ENCODE results near the gene ECPAS. TPM values are rescaled to one million over a fixed set of nuclear protein-coding genes. Genes with fewer than 3 reads are reported as not detected.

ECPAS gene
- total and polyA plus RNA-seq, 3 donors from 2014 or later = 74.1 to 122 (median 90.0) TPM

DNA sequence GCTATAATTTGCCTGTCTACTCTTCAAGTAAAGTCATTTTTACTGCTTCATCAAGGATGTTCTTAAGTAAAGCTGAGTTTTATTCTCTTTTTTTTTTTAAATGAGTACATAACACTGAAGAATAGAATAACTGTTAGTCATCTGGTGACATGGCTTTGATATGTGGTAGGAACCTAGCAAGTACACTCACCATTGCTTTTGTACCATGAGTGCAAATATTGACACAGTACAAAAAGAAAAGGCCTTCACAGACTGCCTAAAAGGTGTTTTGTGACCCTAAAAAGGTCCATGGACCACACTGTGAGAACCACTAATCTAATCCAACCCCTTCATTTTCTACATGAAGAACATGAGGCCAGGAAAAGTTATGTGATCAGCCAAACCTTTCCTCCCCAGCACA lies 55.0 kb downstream of the ECPAS start:
- H3K4me3 ChIP-seq = no peak overlapping the region
- no peak for DNase-seq
- H3K27ac ChIP-seq = no peak overlapping the region
- no peaks in the 10 kb centered on the region for H3K4me1 ChIP-seq
- H3K36me3 ChIP-seq (ENCODE audit: low read depth, missing control alignments) = no peaks in the 10 kb centered on the region
- intact Hi-C loops (cut with DNase I; ENCODE audit: low total_unique reads) = no loop called here
- no peaks in the 10 kb centered on the region for H3K27me3 ChIP-seq
- no peaks in the 10 kb centered on the region for H3K9me3 ChIP-seq
- TF ChIP-seq, protein P1, sequence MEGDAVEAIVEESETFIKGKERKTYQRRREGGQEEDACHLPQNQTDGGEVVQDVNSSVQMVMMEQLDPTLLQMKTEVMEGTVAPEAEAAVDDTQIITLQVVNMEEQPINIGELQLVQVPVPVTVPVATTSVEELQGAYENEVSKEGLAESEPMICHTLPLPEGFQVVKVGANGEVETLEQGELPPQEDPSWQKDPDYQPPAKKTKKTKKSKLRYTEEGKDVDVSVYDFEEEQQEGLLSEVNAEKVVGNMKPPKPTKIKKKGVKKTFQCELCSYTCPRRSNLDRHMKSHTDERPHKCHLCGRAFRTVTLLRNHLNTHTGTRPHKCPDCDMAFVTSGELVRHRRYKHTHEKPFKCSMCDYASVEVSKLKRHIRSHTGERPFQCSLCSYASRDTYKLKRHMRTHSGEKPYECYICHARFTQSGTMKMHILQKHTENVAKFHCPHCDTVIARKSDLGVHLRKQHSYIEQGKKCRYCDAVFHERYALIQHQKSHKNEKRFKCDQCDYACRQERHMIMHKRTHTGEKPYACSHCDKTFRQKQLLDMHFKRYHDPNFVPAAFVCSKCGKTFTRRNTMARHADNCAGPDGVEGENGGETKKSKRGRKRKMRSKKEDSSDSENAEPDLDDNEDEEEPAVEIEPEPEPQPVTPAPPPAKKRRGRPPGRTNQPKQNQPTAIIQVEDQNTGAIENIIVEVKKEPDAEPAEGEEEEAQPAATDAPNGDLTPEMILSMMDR (IDR thresholded peaks at IDR 0.05) = no peak
- TF ChIP-seq POLR2A (IDR thresholded peaks at IDR 0.05) = no peak

DNA sequence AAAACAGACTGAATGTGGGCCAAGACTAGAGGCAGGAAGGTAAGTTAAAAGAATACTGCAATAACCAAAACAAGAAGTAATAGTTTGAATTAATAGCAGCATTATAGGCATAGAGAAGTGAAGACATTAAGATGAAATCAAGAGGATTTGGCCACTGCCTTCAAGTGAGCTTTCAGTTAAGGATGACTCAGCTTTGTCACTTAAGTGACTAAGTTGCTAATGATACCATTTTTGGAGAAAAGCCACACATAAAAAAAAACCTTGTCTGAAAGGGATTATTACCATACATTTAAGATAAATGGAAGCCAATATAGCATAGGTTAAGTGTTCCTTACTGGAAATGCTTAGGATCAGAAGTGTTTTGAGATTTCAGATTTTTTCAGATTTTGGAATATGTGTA lies 57.0 kb downstream of the ECPAS start:
- Histone ChIP-seq H3K27me3 (no peaks in the 10 kb centered on the region), H3K4me3 (no peak overlapping the region), H3K4me1 (no peaks in the 10 kb centered on the region), H3K27ac (no peak overlapping the region), H3K36me3 (ENCODE audit: low read depth, missing control alignments) (no peaks in the 10 kb centered on the region), H3K9me3 (no peaks in the 10 kb centered on the region)
- TF ChIP-seq, protein P1 (IDR thresholded peaks at IDR 0.05) = no peak
- TF ChIP-seq POLR2A (IDR thresholded peaks at IDR 0.05) = no peak
- DNase-seq = no peak
- intact Hi-C loops (cut with DNase I; ENCODE audit: low total_unique reads) = no loop called here

DNA sequence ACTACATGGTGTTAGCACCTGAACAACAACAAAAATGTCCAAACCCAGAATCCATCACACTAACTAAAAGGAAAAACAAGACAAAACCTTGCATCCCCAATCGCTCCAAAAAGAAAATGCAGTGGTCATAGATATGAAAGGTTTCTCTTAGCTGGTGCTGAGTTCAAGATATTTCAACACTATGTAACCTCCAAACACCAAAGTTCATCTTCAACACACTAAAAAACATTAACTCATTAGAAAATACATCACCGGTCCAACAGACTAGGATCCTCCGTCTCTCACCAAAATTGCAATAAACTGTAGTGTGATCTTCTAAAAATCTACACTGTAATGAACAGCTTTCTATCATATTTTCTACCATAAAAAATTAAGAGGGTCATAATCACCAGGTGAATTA lies 60.8 kb downstream of the ECPAS start:
- no peaks in the 10 kb centered on the region for H3K9me3 ChIP-seq
- no peaks in the 10 kb centered on the region for H3K4me1 ChIP-seq
- H3K27ac ChIP-seq = no peak overlapping the region
- no peaks in the 10 kb centered on the region for H3K27me3 ChIP-seq
- 95 to 99% methylated on average over 3 of the region's 3 CpGs for WGBS, 2 donors
- intact Hi-C loops (cut with DNase I; ENCODE audit: low total_unique reads) = no loop called here
- H3K36me3 ChIP-seq (ENCODE audit: low read depth, missing control alignments) = no peaks in the 10 kb centered on the region
- no peak for DNase-seq
- TF ChIP-seq, protein P1 (IDR thresholded peaks at IDR 0.05) = no peak
- TF ChIP-seq POLR2A (IDR thresholded peaks at IDR 0.05) = no peak
- no peak overlapping the region for H3K4me3 ChIP-seq

DNA sequence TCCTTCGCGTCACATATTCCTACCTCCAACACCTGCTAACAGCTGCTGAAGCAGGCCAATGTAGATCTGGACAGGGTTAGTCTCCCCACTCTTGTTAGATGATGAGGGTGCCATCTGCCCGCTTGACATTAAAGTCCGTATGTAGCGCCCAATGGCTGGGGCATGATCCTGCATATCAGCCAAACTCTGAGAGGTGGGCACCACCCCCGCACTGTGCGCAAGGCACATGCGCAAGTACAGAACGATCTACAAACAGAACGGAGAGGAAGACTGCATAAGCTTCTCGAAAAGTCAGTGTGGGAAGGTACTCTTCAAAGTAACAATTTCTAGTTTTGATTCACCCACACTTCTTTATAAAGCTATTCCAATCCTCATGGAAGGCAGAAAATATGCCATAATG lies 69.8 kb downstream of the ECPAS start:
- H3K27ac ChIP-seq = peak overlapping the region in 1 of 2 donors; percentile 38
- TF ChIP-seq POLR2A (IDR thresholded peaks at IDR 0.05) = no peak
- TF ChIP-seq, protein P1 (IDR thresholded peaks at IDR 0.05) = no peak
- no peaks in the 10 kb centered on the region for H3K27me3 ChIP-seq
- no peaks in the 10 kb centered on the region for H3K4me1 ChIP-seq
- H3K9me3 ChIP-seq = no peaks in the 10 kb centered on the region
- WGBS, 2 donors = 67 to 78% methylated on average over 11 of the region's 11 CpGs
- DNase-seq = peak; percentile 74
- intact Hi-C loops (cut with DNase I; ENCODE audit: low total_unique reads) = no loop called here
- H3K36me3 ChIP-seq (ENCODE audit: low read depth, missing control alignments) = peaks cover 4% of the 10 kb centered on the region
- no peak overlapping the region for H3K4me3 ChIP-seq

DNA sequence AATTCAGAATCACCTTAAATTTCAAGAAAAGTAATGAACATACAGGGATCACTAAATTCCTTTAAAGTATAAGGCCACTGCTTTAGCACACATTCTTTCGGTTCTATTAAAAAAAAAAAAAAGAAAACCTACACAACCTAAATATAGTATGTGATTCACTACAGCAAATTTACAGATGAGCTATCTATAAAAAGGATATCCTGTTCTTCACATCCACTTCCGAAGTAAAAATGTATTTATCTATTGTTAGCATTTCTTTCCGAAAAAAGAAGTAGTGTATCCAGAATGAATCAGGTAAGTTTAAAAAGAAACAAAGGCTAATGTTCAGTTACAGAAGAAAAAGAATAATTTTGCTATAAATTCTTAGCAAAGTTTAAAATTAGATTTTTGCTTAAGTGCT lies 70.2 kb downstream of the ECPAS start:
- TF ChIP-seq, protein P1 (IDR thresholded peaks at IDR 0.05) = no peak
- no peak for TF ChIP-seq POLR2A (IDR thresholded peaks at IDR 0.05)
- no peak overlapping the region for H3K4me3 ChIP-seq
- H3K9me3 ChIP-seq = no peaks in the 10 kb centered on the region
- peaks cover 4% of the 10 kb centered on the region for H3K36me3 ChIP-seq (ENCODE audit: low read depth, missing control alignments)
- H3K4me1 ChIP-seq = no peaks in the 10 kb centered on the region
- WGBS, 2 donors = 80% methylated on average over 3 of the region's 3 CpGs
- peak overlapping the region in 1 of 2 donors; percentile 38 for H3K27ac ChIP-seq
- no peaks in the 10 kb centered on the region for H3K27me3 ChIP-seq
- intact Hi-C loops (cut with DNase I; ENCODE audit: low total_unique reads) = no loop called here
- DNase-seq = no peak

All from testis (tissue), 3 donors.